ENCODE data around the gene ZNF488.

DNA sequence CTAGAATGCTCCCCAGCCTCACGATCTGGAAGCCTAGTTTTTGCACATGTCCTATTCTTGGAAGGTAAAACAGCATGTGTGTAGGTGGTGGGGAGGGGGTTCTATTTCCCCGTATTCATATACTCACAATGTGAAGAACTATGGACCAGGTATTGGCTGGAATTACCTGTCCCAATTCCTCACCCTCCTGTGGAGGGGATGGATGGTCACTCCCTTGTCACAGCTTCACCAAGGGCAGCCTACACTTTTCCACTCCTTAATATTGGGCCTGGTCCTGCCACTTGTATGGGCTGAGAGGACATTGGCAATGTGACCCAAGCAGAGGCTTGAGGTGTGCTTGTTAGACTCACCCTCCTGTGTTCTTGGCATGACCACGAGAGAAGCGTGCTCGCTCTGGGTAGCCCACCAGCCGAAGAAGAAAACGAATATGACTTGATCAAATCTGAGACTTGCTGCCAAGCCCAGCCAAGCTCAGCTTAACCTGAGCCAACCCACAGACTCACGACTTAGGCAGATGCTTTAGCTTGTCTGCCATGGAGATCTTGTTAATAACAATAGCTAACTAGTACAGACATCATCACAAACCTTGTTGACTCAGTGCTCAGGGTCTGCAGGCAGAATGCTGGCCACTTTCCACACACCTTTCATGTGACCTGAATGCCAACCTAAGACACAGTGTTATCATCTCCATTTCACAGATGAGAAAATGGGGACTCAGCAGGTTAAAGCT is 17.2 kb downstream of the ZNF488 start:
- TF ChIP-seq, protein P1, sequence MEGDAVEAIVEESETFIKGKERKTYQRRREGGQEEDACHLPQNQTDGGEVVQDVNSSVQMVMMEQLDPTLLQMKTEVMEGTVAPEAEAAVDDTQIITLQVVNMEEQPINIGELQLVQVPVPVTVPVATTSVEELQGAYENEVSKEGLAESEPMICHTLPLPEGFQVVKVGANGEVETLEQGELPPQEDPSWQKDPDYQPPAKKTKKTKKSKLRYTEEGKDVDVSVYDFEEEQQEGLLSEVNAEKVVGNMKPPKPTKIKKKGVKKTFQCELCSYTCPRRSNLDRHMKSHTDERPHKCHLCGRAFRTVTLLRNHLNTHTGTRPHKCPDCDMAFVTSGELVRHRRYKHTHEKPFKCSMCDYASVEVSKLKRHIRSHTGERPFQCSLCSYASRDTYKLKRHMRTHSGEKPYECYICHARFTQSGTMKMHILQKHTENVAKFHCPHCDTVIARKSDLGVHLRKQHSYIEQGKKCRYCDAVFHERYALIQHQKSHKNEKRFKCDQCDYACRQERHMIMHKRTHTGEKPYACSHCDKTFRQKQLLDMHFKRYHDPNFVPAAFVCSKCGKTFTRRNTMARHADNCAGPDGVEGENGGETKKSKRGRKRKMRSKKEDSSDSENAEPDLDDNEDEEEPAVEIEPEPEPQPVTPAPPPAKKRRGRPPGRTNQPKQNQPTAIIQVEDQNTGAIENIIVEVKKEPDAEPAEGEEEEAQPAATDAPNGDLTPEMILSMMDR (IDR thresholded peaks at IDR 0.05) = no peak
- no peak for TF ChIP-seq EP300 (IDR thresholded peaks at IDR 0.05; ENCODE audit: borderline replicate concordance in 1 of 2, low read depth in 1 of 2, low read length in 1 of 2)
